ENCODE measurements around the gene PRPF39.
A peak's percentile ranks its signal among the peaks of the same experiment; 100 is the strongest.

Gene PRPF39

DNA sequence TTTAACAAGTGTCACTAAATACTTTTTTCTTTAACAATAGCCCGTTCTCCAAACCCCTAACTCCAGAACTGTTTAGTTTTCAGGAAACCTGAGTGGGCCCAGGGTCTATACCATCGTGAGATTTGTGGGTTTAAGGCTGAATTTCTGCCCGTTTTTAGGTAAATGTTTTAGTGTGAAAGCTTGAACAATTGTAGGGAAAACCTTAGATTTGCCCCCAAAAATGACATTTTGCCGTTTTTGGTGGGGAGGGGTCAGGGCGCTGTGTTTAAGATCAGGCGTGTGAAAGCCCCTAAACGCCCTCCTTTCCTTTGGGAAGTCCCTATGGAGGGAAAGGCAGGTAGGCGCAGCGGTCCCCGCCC lies 320 bp upstream of the PRPF39 start:
- peak; percentile 36 for DNase-seq

GRCh38 chr14:45084946-45085346 lies 1.0 kb downstream of the PRPF39 start:
- DNase-seq: no peak

DNA sequence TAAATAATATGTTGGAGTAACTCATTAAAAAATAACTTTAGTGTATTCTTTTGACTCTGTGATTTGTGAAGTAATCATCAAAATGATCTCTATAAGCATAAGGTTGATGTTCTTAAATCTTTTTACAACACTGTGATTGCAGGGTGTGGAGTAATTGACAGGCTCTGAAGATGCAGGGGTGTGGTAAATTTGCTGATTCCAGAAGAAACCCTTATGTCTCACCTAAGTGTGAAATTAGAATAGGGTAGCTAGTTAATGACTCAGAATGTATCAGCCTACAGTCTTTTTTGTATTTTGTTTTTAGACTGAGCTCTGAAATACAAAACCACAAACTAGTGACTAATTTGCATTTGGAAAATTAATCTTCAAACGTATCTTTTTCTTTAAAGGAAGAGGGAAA lies 5.9 kb downstream of the PRPF39 start:
- no peak for DNase-seq

- DNase-seq: no peak
Observed at GRCh38 chr14:45091710-45092109, 7.8 kb downstream of the PRPF39 start.

DNA sequence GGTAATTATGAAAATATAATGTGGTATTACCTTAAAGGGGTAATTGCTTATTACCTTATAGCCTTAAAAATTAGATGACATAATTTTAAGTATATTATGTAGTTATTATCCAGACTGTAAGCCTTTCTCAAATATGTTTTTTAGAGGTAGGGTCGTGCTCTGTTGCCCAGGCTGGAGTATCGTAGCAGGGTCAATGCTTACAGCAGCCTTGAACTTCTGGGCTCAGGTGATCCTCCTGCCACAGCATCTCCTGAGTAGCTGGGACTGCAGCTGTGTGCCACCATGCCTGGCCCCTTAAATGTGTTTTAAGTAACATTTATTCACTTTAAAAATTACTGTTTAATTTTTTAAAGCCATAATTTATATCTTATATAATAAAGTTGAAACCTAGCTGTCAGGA lies 10.4 kb downstream of the PRPF39 start:
- no peak for DNase-seq

GRCh38 chr14:45095143-45095542 lies 11.2 kb downstream of the PRPF39 start:
- no peak for DNase-seq

DNA sequence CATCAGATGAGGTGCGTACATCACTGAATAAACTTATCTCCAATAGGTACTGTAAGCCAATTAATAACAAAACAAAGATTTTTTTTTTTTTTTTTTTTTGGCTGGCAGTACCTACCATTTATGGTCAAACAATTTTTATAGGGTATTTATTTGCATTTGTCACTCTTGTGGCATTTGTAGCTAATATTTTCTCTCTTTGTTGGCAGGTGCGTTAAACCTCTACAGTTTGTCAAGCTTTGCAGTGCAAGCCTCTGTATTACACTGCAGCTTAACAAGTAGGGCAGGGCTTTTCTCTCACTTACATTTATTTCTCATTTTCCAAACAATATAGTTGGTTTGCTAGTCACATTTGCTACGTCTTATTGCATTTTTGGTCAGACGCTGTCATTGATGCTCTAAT lies 12.3 kb downstream of the PRPF39 start:
- DNase-seq: no peak

DNA sequence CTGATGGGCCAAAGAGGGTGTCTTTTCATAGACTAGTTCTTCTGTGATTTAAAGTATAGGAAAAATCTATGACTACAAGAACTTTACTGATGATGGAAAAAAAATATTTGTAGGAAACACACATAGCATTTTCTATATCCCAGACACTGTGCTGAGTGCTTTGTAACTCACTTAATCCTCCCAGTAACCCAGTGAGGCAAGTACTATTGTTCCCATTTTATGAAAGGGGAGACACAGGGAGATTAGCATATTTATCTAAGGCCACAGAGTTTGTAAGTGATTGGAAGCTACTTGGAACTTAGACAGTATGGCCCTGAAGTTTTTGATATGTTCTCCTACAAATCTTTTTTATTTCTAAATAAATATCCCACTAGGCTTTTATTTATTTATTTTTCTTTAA lies 19.9 kb downstream of the PRPF39 start:
- DNase-seq: no peak

- DNase-seq: no peak
Observed at GRCh38 chr14:45104561-45104960, 20.6 kb downstream of the PRPF39 start.

GRCh38 chr14:45112896-45113781 lies 29.2 kb downstream of the PRPF39 start:
- DNase-seq: peak; percentile 42

- no peak for DNase-seq
Observed at GRCh38 chr14:45114327-45114726, 30.4 kb downstream of the PRPF39 start.

- DNase-seq: no peak
Observed at GRCh38 chr14:45118594-45118993, 34.7 kb downstream of the PRPF39 start.

DNA sequence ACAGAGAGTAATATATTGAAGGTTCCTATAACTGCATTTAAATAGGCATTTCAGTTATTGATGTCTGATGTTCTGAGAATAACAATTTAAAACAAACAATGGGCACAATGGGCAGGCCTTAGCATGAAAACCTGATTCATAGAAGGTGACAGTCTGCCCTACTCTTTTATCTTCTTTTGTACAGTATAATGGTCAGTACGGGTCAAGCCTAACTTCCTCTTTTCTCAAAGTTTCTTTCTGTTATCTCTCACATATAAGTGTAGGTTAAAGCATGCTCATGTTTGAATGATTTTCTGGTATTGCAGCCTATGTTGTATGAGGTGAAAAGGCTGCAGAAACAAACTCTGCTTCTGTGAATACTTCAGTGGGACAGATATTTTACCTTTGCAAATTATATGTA lies 36.2 kb downstream of the PRPF39 start:
- DNase-seq: no peak

DNA sequence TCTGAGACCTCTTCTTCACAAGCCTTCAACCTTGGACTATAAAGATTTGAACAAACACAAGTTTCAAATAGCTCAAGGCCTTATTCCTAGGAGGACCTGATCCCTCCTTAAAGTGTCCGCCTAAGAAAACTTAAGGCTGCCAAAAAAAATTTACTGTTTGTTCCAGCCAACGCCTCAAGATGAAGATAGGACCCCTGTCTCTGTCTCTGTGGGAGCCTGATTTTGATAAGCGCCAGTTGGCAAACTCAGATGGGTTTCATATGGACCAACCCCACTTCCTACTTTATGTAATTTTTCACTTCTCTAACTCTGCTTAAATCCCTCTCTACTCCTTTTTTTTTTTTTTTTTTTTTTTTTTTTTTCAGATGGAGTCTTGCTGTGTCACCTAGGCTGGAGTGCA lies 39.4 kb downstream of the PRPF39 start:
- no peak for DNase-seq

GRCh38 chr14:45125754-45126153 lies 41.8 kb downstream of the PRPF39 start:
- no peak for DNase-seq

DNA sequence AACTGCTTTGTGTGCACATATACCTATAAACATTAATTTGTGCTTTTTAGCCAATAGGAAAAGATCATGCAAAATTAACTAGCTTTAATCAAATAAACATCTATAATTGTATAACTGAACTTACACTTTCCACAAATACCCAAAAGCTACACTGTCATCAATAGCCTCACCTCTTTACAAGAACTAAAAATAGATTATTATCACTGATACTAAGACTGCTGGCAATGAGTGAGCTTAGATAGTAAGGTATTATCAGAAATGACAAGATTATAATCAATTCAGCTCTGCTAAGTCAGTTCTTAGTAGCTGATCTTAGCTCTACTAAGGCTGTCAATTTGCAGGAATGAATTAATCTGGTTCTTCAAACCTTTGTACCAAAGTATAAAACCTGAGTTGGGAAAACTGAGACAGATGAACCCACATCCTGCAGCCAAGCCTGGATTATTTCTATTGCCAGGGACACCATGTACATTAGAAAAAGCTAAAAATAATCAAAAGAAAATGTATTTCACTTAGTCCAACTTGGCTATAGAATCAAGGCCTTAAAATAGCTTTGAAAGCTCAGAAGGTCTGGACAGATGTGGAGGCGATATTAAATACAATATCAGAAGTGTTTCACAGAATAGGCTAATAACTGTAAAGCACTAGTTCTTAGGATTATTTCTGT lies 45.2 kb downstream of the PRPF39 start:
- DNase-seq: no peak

- DNase-seq: no peak
Observed at GRCh38 chr14:45133683-45134050, 49.8 kb downstream of the PRPF39 start.

GRCh38 chr14:45134051-45134958 lies 50.4 kb downstream of the PRPF39 start, which contains the start of gene FKBP3:
Gene FKBP3 (minus strand): TSS chr14:45134481. CDS start chr14:45134456, 25 bp downstream.
- peak; percentile 98 for DNase-seq

GRCh38 chr14:45135156-45135555 lies 51.2 kb downstream of the PRPF39 start:
- DNase-seq: no peak

GRCh38 chr14:45135659-45136395 lies 51.9 kb downstream of the PRPF39 start, which contains the start of gene FANCM:
Gene FANCM (plus strand): TSS chr14:45135930. CDS start chr14:45136032, 102 bp downstream.
- peak; percentile 95 for DNase-seq

GRCh38 chr14:45136399-45136798 lies 52.5 kb downstream of the PRPF39 start:
- DNase-seq: no peak

- DNase-seq: no peak
Observed at GRCh38 chr14:45140661-45141187, 56.8 kb downstream of the PRPF39 start.
